Measurements from ENCODE around the gene TMEM45A.

GRCh38 chr3:100586832-100587231 lies 94.4 kb downstream of the TMEM45A start:
- no peak for TF ChIP-seq RAD21 (conservative IDR thresholded peaks at IDR 0.05)
- TF ChIP-seq, protein P1, sequence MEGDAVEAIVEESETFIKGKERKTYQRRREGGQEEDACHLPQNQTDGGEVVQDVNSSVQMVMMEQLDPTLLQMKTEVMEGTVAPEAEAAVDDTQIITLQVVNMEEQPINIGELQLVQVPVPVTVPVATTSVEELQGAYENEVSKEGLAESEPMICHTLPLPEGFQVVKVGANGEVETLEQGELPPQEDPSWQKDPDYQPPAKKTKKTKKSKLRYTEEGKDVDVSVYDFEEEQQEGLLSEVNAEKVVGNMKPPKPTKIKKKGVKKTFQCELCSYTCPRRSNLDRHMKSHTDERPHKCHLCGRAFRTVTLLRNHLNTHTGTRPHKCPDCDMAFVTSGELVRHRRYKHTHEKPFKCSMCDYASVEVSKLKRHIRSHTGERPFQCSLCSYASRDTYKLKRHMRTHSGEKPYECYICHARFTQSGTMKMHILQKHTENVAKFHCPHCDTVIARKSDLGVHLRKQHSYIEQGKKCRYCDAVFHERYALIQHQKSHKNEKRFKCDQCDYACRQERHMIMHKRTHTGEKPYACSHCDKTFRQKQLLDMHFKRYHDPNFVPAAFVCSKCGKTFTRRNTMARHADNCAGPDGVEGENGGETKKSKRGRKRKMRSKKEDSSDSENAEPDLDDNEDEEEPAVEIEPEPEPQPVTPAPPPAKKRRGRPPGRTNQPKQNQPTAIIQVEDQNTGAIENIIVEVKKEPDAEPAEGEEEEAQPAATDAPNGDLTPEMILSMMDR (IDR thresholded peaks at IDR 0.05; ENCODE audit: poor library complexity, severe bottlenecking) = no peak
- no peak for TF ChIP-seq MXI1 (conservative IDR thresholded peaks at IDR 0.05; ENCODE audit: poor library complexity, severe bottlenecking)
- no peak for TF ChIP-seq REST (IDR thresholded peaks at IDR 0.05; ENCODE audit: borderline replicate concordance)
- TF ChIP-seq EZH2 (IDR thresholded peaks at IDR 0.05; ENCODE audit: borderline replicate concordance, insufficient read depth, low read length, poor library complexity, severe bottlenecking) = no peak
- no peak for TF ChIP-seq TAF1 (IDR thresholded peaks at IDR 0.05; ENCODE audit: low read depth)

All from neural cell (in vitro differentiated cells).